HL-60/S4 treated with phorbol 12-myristate 13-acetate at 8.2 ng/mL for 4 days and 3 days (cell line): Measurements from ENCODE around the gene CNTN6.
"Not testable (repeated sequence)": the region's sequence is repeated elsewhere in the genome, so short reads cannot be mapped to it uniquely, and the experiment has no call there.

Experiments used
- in situ Hi-C: fragments of 300-500 bp; cut with MboI; formaldehyde crosslinking; loops from 2 replicates; pipeline ENCODE4 v1.15.0; 2022; ENCODE audit warnings: low sequenced_read_pairs

CNTN6 gene

GRCh38 chr3:1272546-1273265, 179.9 kb downstream of the CNTN6 start:
- in situ Hi-C loops, result no loop called here

GRCh38 chr3:1275495-1275894, 182.7 kb downstream of the CNTN6 start:
- in situ Hi-C loops, result no loop called here

- in situ Hi-C loops, result no loop called here
These were observed 195.0 kb downstream of the CNTN6 start for GRCh38 chr3:1287815-1288214.

- in situ Hi-C loops, result no loop called here
These were observed 196.1 kb downstream of the CNTN6 start for GRCh38 chr3:1288805-1289494.

- in situ Hi-C loops, result no loop called here
These were observed 199.8 kb downstream of the CNTN6 start for GRCh38 chr3:1292571-1293071.

GRCh38 chr3:1294586-1294985, 201.8 kb downstream of the CNTN6 start:
- in situ Hi-C loops, result no loop called here

- in situ Hi-C loops, result no loop called here
These were observed 225.6 kb downstream of the CNTN6 start for GRCh38 chr3:1318296-1319005.

GRCh38 chr3:1326546-1326945, 233.7 kb downstream of the CNTN6 start:
- in situ Hi-C loops, result no loop called here

- in situ Hi-C loops, result no loop called here
These were observed 237.3 kb downstream of the CNTN6 start for GRCh38 chr3:1330107-1330506.

- in situ Hi-C loops, result no loop called here
These were observed 253.6 kb downstream of the CNTN6 start for GRCh38 chr3:1346386-1346785.

- in situ Hi-C loops, result no loop called here
These were observed 255.7 kb downstream of the CNTN6 start for GRCh38 chr3:1348547-1348946.

GRCh38 chr3:1350885-1351284, 258.1 kb downstream of the CNTN6 start:
- in situ Hi-C loops, result no loop called here

- in situ Hi-C loops, result no loop called here
These were observed 262.9 kb downstream of the CNTN6 start for GRCh38 chr3:1355691-1356090.

- in situ Hi-C loops, result no loop called here
These were observed 263.3 kb downstream of the CNTN6 start for GRCh38 chr3:1356101-1356500.

GRCh38 chr3:1365528-1365927, 272.7 kb downstream of the CNTN6 start:
- in situ Hi-C loops, result no loop called here

GRCh38 chr3:1374471-1374870, 281.6 kb downstream of the CNTN6 start:
- in situ Hi-C loops, result no loop called here

GRCh38 chr3:1375145-1375544, 282.3 kb downstream of the CNTN6 start:
- in situ Hi-C loops, result no loop called here

- in situ Hi-C loops, result no loop called here
These were observed 288.3 kb downstream of the CNTN6 start for GRCh38 chr3:1380926-1381646.

GRCh38 chr3:1381647-1382036, 288.8 kb downstream of the CNTN6 start:
- in situ Hi-C loops, result no loop called here

GRCh38 chr3:1387396-1387905, 294.6 kb downstream of the CNTN6 start:
- in situ Hi-C loops, result not testable (repeated sequence)

- in situ Hi-C loops, result no loop called here
These were observed 301.4 kb downstream of the CNTN6 start for GRCh38 chr3:1394188-1394587.
